ENCODE data around the gene GPD1L. TPM values are rescaled to one million over a fixed set of nuclear protein-coding genes. Genes with fewer than 3 reads are reported as not detected.

Gene GPD1L
- total and polyA plus RNA-seq, 2 of the 13 experiments (the other 11 are each of a cell fraction or from before 2014, with no cell fraction given), result 4.9 to 13.7 TPM

DNA sequence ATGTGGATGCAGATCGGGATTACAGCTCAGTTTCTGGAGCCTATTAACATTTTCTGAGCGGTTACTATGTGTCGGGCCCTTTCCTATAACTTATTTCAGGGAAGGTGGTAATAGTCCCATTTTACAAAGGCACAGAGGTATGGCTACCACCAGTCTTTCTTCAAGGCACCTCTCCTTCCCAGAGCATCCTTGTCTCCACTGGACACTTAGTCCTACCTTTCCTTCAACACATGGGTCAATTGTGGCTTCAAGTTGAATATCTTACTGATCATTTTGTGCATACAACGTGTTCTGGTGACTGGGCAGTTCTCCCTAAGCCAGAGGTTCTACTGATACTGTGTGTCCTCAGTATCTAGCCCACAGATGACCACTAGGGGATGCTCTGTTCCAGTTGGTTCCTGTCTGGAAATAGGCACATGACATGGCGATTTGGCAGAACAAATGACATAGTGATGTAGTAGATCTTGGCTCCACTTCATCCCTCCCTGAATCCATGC, 71.3 kb downstream of the GPD1L start (continued):
- TF ChIP-seq BCL3 (CRISPR knock-in tag; IDR thresholded peaks at IDR 0.05) (no peak), ARHGAP35 (CRISPR knock-in tag; IDR thresholded peaks at IDR 0.05; ENCODE audit: borderline replicate concordance) (no peak), SIX4 (CRISPR knock-in tag; IDR thresholded peaks at IDR 0.05) (0 out of 2 replicates have a peak, but pooled peaks have one; percentile 48), ZFX (CRISPR knock-in tag; IDR thresholded peaks at IDR 0.05; ENCODE audit: low read depth) (peak; percentile 43; the same call in 1 of the 2 replicates), ZNF207 (IDR thresholded peaks at IDR 0.05; ENCODE audit: borderline replicate concordance) (no peak), STAG1 (CRISPR knock-in tag; IDR thresholded peaks at IDR 0.05) (peak; percentile 96), CBX1 (IDR thresholded peaks at IDR 0.05; ENCODE audit: low read depth) (no peak), HDAC2 (CRISPR knock-in tag; IDR thresholded peaks at IDR 0.05) (peak; percentile 57; the same call in 1 of the 2 replicates), ZNF329 (CRISPR knock-in tag; IDR thresholded peaks at IDR 0.05; ENCODE audit: low read depth) (no peak), PLRG1 (conservative IDR thresholded peaks at IDR 0.05) (no peak), ZNF615 (CRISPR knock-in tag; IDR thresholded peaks at IDR 0.05; ENCODE audit: borderline replicate concordance) (no peak)

DNA sequence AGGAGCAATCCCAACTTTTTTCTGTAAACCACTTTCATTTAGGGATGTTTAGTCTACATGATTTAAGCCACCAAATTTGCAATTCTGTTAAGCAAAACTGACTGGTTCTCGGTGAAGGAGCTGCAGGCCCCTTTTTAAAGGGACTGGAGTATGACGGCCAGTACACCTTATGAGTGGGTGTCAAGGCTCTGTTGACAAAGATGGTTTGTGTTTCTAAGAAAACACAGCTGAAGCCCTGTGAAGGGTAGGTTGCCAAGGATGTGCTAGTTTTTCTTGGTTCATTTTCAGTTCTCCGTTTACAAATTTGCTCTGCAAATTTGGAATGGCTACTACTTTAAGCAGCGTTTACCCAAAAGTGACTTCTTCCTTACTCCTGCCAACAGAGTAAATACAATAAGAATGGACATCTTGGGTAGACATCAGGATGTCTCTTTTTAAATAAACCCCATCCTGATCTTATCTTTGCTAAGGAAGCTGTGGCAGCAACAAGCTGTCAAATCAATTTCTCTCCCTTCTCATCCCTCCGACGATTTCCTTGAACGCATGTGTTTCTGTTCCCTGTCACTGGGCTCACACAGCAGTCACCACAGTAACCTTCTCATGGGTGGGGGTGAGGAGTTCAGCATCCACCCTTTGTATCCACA, 73.8 kb downstream of the GPD1L start:
- no TSS peak for BruUV-seq (replicated peaks)
- H3K27me3 ChIP-seq (ENCODE audit: control insufficient read depth in 1 of 2, insufficient read depth in 2 of 2, low read length in 2 of 2), result peaks cover 0 to 4% of the 10 kb centered on the region in 2 experiments; a peak in 2 of 5 replicates
- no peaks in the 10 kb centered on the region for H4K20me1 ChIP-seq (ENCODE audit: insufficient read depth, low read length)
- peaks cover 32% of the 10 kb centered on the region for H3K4me1 ChIP-seq (ENCODE audit: insufficient read depth, low read length)
- no peaks in the 10 kb centered on the region for H3K79me2 ChIP-seq (ENCODE audit: insufficient read depth, low read length)
- POLR2A ChIA-PET, result no interaction called here
- no peak overlapping the region for H3K9ac ChIP-seq (ENCODE audit: insufficient read depth, low read depth, low read length)
- FAIRE-seq (no peak), ATAC-seq (no peak), DNase-seq (ENCODE audit: low spot score) (no peak)
- intact Hi-C loops (cut with micrococcal nuclease; ENCODE audit: unreplicated experiment), result no loop called here
- WGBS (ENCODE audit: low lambda C conversion rate), result 36% methylated on average over 7 of the region's 7 CpGs
- no peaks in the 10 kb centered on the region for H3K9me3 ChIP-seq (ENCODE audit: low read length)
- CTCF ChIA-PET (ENCODE audit: low intra/inter-chr PET ratio, low total read pairs), result no interaction called here
- 0 out of 2 replicates have a peak overlapping the region, but pooled peaks have one; percentile 20 for H3K4me2 ChIP-seq (ENCODE audit: low read depth, low read length)
- no peak overlapping the region for H2AFZ ChIP-seq (ENCODE audit: low read length)
- in situ Hi-C loops (cut with HindIII; ENCODE audit: extremely low pct_ligation_motif_present, low pct_unique_long_range_greater_than_20kb), result no loop called here
- H3K4me3 ChIP-seq (replicated peaks in 1 of 3; ENCODE audit: insufficient read depth in 1 of 3, low read depth in 2 of 3, low read length in 3 of 3), result no peak overlapping the region
- H3K36me3 ChIP-seq (replicated peaks in 1 of 2; ENCODE audit: control insufficient read depth in 1 of 2, insufficient read depth in 2 of 2, low read length in 2 of 2), result no peaks in the 10 kb centered on the region
- no peak overlapping the region for H3K27ac ChIP-seq (ENCODE audit: extremely low read length, insufficient read depth, low read length)
- TF ChIP-seq ZNF83 (CRISPR knock-in tag; IDR thresholded peaks at IDR 0.05; ENCODE audit: borderline replicate concordance), result no peak
- TF ChIP-seq ZSCAN5A (CRISPR knock-in tag; IDR thresholded peaks at IDR 0.05; ENCODE audit: borderline replicate concordance), result no peak
- TF ChIP-seq, protein P1, sequence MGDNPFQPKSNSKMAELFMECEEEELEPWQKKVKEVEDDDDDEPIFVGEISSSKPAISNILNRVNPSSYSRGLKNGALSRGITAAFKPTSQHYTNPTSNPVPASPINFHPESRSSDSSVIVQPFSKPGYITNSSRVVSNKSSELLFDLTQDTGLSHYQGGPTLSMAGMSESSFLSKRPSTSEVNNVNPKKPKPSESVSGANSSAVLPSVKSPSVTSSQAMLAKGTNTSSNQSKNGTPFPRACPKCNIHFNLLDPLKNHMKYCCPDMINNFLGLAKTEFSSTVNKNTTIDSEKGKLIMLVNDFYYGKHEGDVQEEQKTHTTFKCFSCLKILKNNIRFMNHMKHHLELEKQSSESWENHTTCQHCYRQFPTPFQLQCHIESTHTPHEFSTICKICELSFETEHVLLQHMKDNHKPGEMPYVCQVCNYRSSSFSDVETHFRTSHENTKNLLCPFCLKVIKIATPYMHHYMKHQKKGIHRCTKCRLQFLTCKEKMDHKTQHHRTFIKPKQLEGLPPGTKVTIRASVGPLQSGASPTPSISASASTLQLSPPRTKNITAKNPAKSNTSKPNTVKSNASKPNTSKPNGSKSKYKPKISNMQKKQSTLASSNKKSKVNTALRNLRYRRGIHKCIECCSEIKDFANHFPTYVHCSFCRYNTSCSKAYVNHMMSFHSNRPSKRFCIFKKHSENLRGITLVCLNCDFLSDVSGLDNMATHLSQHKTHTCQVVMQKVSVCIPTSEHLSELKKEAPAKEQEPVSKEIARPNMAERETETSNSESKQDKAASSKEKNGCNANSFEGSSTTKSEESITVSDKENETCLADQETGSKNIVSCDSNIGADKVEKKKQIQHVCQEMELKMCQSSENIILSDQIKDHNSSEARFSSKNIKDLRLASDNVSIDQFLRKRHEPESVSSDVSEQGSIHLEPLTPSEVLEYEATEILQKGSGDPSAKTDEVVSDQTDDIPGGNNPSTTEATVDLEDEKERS (CRISPR knock-in tag; IDR thresholded peaks at IDR 0.05), result no peak
- no peak for TF ChIP-seq ETS1 (CRISPR knock-in tag; IDR thresholded peaks at IDR 0.05)
- no peak for TF ChIP-seq ARNT (IDR thresholded peaks at IDR 0.05)
- TF ChIP-seq KLF12 (CRISPR knock-in tag; IDR thresholded peaks at IDR 0.05; ENCODE audit: borderline replicate concordance), result no peak
